GM19043 (cell line): ENCODE results near the gene ENKD1.
"Not testable (repeated sequence)": the region's sequence is repeated elsewhere in the genome, so short reads cannot be mapped to it uniquely, and the experiment has no call there.

ENCODE experiments used
- ATAC-seq: cut with Tn5 transposase; IDR thresholded peaks from one replicate; pipeline ENCODE4 v1.9.1; 2021; ENCODE audit warnings: low read depth; ENCODE audit not compliant: unreplicated experiment

Gene ENKD1

GRCh38 chr16:67666559-67667452, at the start of gene ENKD1, which contains the start of gene C16orf86:
ENKD1 (minus strand) TSS chr16:67666750; CDS start chr16:67666442, 308 bp downstream.
C16orf86 (plus strand) TSS chr16:67666814; CDS start chr16:67666971, 157 bp downstream.
- no peak for ATAC-seq

- ATAC-seq: no peak
Measured at GRCh38 chr16:67716097-67716496, 49.5 kb upstream of the ENKD1 start.

- ATAC-seq: no peak
Measured at GRCh38 chr16:67714522-67714921, 48.0 kb upstream of the ENKD1 start.

- no peak for ATAC-seq
Measured at GRCh38 chr16:67713647-67714273, 47.2 kb upstream of the ENKD1 start.

GRCh38 chr16:67710607-67711006, 44.1 kb upstream of the ENKD1 start:
- no peak for ATAC-seq

GRCh38 chr16:67709050-67709449, 42.5 kb upstream of the ENKD1 start:
- ATAC-seq: no peak

GRCh38 chr16:67708368-67708771, 41.8 kb upstream of the ENKD1 start:
- no peak for ATAC-seq

GRCh38 chr16:67707790-67708189, 41.2 kb upstream of the ENKD1 start:
- no peak for ATAC-seq

GRCh38 chr16:67707210-67707609, 40.7 kb upstream of the ENKD1 start:
- ATAC-seq: no peak

GRCh38 chr16:67704110-67704509, 37.6 kb upstream of the ENKD1 start:
- no peak for ATAC-seq

GRCh38 chr16:67703626-67704025, 37.1 kb upstream of the ENKD1 start:
- ATAC-seq: no peak

- no peak for ATAC-seq
Measured at GRCh38 chr16:67702130-67702529, 35.6 kb upstream of the ENKD1 start.

GRCh38 chr16:67701420-67701819, 34.9 kb upstream of the ENKD1 start:
- no peak for ATAC-seq

GRCh38 chr16:67699265-67699664, 32.7 kb upstream of the ENKD1 start:
- no peak for ATAC-seq

- ATAC-seq: no peak
Measured at GRCh38 chr16:67697422-67698185, 31.1 kb upstream of the ENKD1 start.

GRCh38 chr16:67694611-67695010, 28.1 kb upstream of the ENKD1 start:
- no peak for ATAC-seq

GRCh38 chr16:67693517-67694285, 27.2 kb upstream of the ENKD1 start:
- ATAC-seq: not testable (repeated sequence)

GRCh38 chr16:67685388-67686112, 19.0 kb upstream of the ENKD1 start:
- ATAC-seq: no peak

GRCh38 chr16:67683767-67684166, 17.2 kb upstream of the ENKD1 start:
- ATAC-seq: no peak
